A549 (cell line): Measurements from ENCODE around the gene MAZ.
"Not testable (repeated sequence)": the region's sequence is repeated elsewhere in the genome, so short reads cannot be mapped to it uniquely, and the experiment has no call there.

ENCODE experiments used
- CTCF ChIP-seq: fragments of >200 bp; sonication (Bioruptor Twin); formaldehyde crosslinking; IDR thresholded peaks from 3 replicates; pipeline ENCODE4 v1.5.1; 2016
- FOSL2 ChIP-seq, 2 experiments: fragments of 450-650 bp in 1 of 2; fragments of >200 bp in 1 of 2; sonication (Bioruptor Twin) in 1 of 2; formaldehyde crosslinking; IDR thresholded peaks; 2 replicates each; pipeline versions ENCODE4 v1.5.0 to v1.6.1; 2016 to 2020; ENCODE audit warnings: mild to moderate bottlenecking in 1 of 2, moderate library complexity in 1 of 2
- JUN ChIP-seq, 2 experiments: fragments of >200 bp; sonication (Bioruptor Twin); formaldehyde crosslinking; IDR thresholded peaks; 2 replicates in 1 of 2; 3 replicates in 1 of 2; pipeline ENCODE4 v1.6.1; 2016 to 2017
- KDM1A ChIP-seq: fragments of 200-600 bp; sonication (generic); IDR thresholded peaks from 2 replicates; pipeline ENCODE4 v1.6.1; 2016; ENCODE audit warnings: low read depth, mild to moderate bottlenecking
- POLR2A ChIP-seq: IDR thresholded peaks from 2 replicates; pipeline ENCODE4 v1.6.1; 2012; ENCODE audit warnings: mild to moderate bottlenecking, low read length
- SMC3 ChIP-seq: fragments of >200 bp; sonication (Bioruptor Twin); formaldehyde crosslinking; IDR thresholded peaks from 3 replicates; pipeline ENCODE4 v1.6.1; 2018; ENCODE audit warnings: inconsistent platforms

DNA sequence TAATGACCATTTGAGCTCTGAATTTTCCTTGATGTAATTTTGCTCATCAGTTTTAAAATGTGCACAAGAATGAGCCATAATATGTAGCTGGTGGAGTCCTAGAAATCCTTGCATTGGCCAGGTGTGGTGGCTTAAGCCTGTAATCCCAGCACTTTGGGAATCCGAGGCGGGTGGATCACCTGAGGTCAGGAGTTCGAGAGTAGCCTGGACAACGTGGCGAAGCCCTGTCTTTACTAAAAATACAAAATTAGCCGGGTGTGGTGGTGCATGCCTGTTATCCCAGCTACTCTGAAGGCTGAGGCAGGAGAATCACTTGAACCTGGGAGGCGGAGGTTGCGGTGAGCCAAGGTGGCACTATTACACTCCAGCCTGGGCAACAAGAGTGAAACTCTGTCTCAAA is 49.2 kb upstream of the MAZ start:
- not testable (repeated sequence) for TF ChIP-seq KDM1A; JUN (IDR thresholded peaks at IDR 0.05); FOSL2 (IDR thresholded peaks at IDR 0.05); FOSL2 (CRISPR knock-in tag; IDR thresholded peaks at IDR 0.05); CTCF; SMC3; POLR2A
